Right lobe of liver (tissue), 4 donors: ENCODE data around the gene SPATA19.

ENCODE experiments used
- POLR2A ChIP-seq: fragments of 450-650 bp; IDR thresholded peaks from one replicate; pipeline ENCODE4 v1.6.1; 2017; ENCODE audit warnings: antibody characterized with exemption, mild to moderate bottlenecking
- TF ChIP-seq, protein P1 (sequence below), 4 donors: fragments of 200-600 bp in 3 of 4; fragments of 450-650 bp in 1 of 4; IDR thresholded peaks; one replicate each; pipeline versions ENCODE4 v1.5.1 to v1.8.0; 2016 to 2022; ENCODE audit warnings: antibody characterized with exemption in 4 of 4, mild to moderate bottlenecking in 2 of 4
- donor health status: DM: no; HTN: no; CAD: no.
- donor health status: DM: no; HTN: no; CAD: no.
- donor health status: DM: no; HTN: yes; CAD: no.

GRCh38 chr11:133815636-133816035 lies 29.7 kb downstream of the SPATA19 start:
- TF ChIP-seq, protein P1, sequence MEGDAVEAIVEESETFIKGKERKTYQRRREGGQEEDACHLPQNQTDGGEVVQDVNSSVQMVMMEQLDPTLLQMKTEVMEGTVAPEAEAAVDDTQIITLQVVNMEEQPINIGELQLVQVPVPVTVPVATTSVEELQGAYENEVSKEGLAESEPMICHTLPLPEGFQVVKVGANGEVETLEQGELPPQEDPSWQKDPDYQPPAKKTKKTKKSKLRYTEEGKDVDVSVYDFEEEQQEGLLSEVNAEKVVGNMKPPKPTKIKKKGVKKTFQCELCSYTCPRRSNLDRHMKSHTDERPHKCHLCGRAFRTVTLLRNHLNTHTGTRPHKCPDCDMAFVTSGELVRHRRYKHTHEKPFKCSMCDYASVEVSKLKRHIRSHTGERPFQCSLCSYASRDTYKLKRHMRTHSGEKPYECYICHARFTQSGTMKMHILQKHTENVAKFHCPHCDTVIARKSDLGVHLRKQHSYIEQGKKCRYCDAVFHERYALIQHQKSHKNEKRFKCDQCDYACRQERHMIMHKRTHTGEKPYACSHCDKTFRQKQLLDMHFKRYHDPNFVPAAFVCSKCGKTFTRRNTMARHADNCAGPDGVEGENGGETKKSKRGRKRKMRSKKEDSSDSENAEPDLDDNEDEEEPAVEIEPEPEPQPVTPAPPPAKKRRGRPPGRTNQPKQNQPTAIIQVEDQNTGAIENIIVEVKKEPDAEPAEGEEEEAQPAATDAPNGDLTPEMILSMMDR (IDR thresholded peaks at IDR 0.05), result no peak
- TF ChIP-seq POLR2A, result no peak
